HepG2 (cell line): ENCODE data around the gene CSNK2B. TPM values are rescaled to one million over a fixed set of nuclear protein-coding genes. Genes with fewer than 3 reads are reported as not detected.

ENCODE experiments used
- BORCS8-MEF2B ChIP-seq: sonication (generic); formaldehyde crosslinking; IDR thresholded peaks from 2 replicates; pipeline ENCODE4 v1.8.0; 2022; ENCODE audit warnings: mild to moderate bottlenecking, missing genetic modification reagents
- CCDC6 ChIP-seq: sonication (generic); formaldehyde crosslinking; IDR thresholded peaks from 2 replicates; pipeline ENCODE4 v1.8.1; 2022; ENCODE audit warnings: mild to moderate bottlenecking, missing genetic modification reagents, moderate library complexity
- FOXC1 ChIP-seq: sonication (generic); formaldehyde crosslinking; IDR thresholded peaks from 2 replicates; pipeline ENCODE4 v1.8.0; 2022; ENCODE audit warnings: mild to moderate bottlenecking, missing genetic modification reagents, borderline replicate concordance
- FOXK2 ChIP-seq: fragments of 450-650 bp; IDR thresholded peaks from 2 replicates; pipeline ENCODE4 v1.6.1; 2016
- GZF1 ChIP-seq: sonication (generic); formaldehyde crosslinking; IDR thresholded peaks from 2 replicates; pipeline ENCODE4 v1.5.1; 2020; ENCODE audit warnings: mild to moderate bottlenecking, missing genetic modification reagents
- MEF2D ChIP-seq: sonication (generic); formaldehyde crosslinking; IDR thresholded peaks from 2 replicates; pipeline ENCODE4 v1.5.1; 2020; ENCODE audit warnings: mild to moderate bottlenecking, missing genetic modification reagents
- PCBP2 ChIP-seq: fragments of 200-400 bp; formaldehyde crosslinking; optimal IDR thresholded peaks from 2 replicates; pipeline ENCODE3; 2018; ENCODE audit warnings: low read length, low read depth; ENCODE audit not compliant: poor library complexity, severe bottlenecking
- PHF21A ChIP-seq: sonication (generic); formaldehyde crosslinking; IDR thresholded peaks from 2 replicates; pipeline ENCODE4 v1.5.0; 2020; ENCODE audit warnings: mild to moderate bottlenecking, missing genetic modification reagents
- RARA ChIP-seq: IDR thresholded peaks from 2 replicates; pipeline ENCODE4 v1.6.1; 2016; ENCODE audit warnings: missing genetic modification reagents, missing compliant biosample characterization
- RFXAP ChIP-seq: sonication (generic); formaldehyde crosslinking; IDR thresholded peaks from 2 replicates; pipeline ENCODE4 v1.4.0; 2020; ENCODE audit warnings: missing genetic modification reagents, borderline replicate concordance
- RXRA ChIP-seq: sonication (generic); formaldehyde crosslinking; IDR thresholded peaks from 2 replicates; pipeline ENCODE4 v1.5.1; 2020; ENCODE audit warnings: missing genetic modification reagents
- SNAPC2 ChIP-seq: sonication (generic); formaldehyde crosslinking; IDR thresholded peaks from 2 replicates; pipeline ENCODE4 v1.8.1; 2022; ENCODE audit warnings: mild to moderate bottlenecking, missing genetic modification reagents
- TARDBP ChIP-seq: sonication (generic); formaldehyde crosslinking; IDR thresholded peaks from 2 replicates; pipeline ENCODE4 v1.8.0; 2022; ENCODE audit warnings: mild to moderate bottlenecking, missing genetic modification reagents
- ZKSCAN8 ChIP-seq: IDR thresholded peaks from 2 replicates; pipeline ENCODE4 v1.6.1; 2016; ENCODE audit warnings: borderline replicate concordance, missing genetic modification reagents, missing compliant biosample characterization
- ZNF124 ChIP-seq: sonication (generic); formaldehyde crosslinking; IDR thresholded peaks from 2 replicates; pipeline ENCODE4 v1.4.0; 2020; ENCODE audit warnings: missing genetic modification reagents
- ZNF224 ChIP-seq: sonication (generic); formaldehyde crosslinking; IDR thresholded peaks from 2 replicates; pipeline ENCODE4 v1.5.0; 2020; ENCODE audit warnings: mild to moderate bottlenecking, missing genetic modification reagents
- ZNF382 ChIP-seq: sonication (generic); formaldehyde crosslinking; IDR thresholded peaks from 2 replicates; pipeline ENCODE4 v1.5.0; 2020; ENCODE audit warnings: missing genetic modification reagents, mild to moderate bottlenecking, borderline replicate concordance
- ZNF430 ChIP-seq: sonication (generic); formaldehyde crosslinking; IDR thresholded peaks from 2 replicates; pipeline ENCODE4 v1.9.0; 2021; ENCODE audit warnings: mild to moderate bottlenecking, missing genetic modification reagents
- ZNF883 ChIP-seq: sonication (generic); formaldehyde crosslinking; IDR thresholded peaks from 2 replicates; pipeline ENCODE4 v1.5.1; 2020; ENCODE audit warnings: mild to moderate bottlenecking, missing genetic modification reagents; ENCODE audit errors: not compliant biosample characterization
- polyA plus RNA-seq, 8 experiments: library from polyadenylated mRNA; depleted of rRNA in 3 of 8; stranded (reverse) in 7 of 8; unstranded in 1 of 8; fragments of >200 nt; fragmentation: Illumina TruSeq in 4 of 8; extraction: Trizol in 4 of 8; gene quantifications; 2 replicates each; pipeline versions ENCODE4 v1.2.1 to v1.2.3, GENCODE V29; 2011 to 2016; ENCODE audit warnings: low read depth in 4 of 8, missing spikeins in 1 of 8, mixed read lengths in 1 of 8; ENCODE audit not compliant: insufficient read depth in 1 of 8
- total RNA-seq, 5 experiments: library from RNA; depleted of rRNA; stranded (reverse); fragments of >200 nt; fragmentation: Illumina TruSeq; extraction: Trizol; gene quantifications; 2 replicates each; pipeline ENCODE4 v1.2.3, GENCODE V29; 2016; ENCODE audit warnings: low read depth in 1 of 5
- TF ChIP-seq, protein P1 (sequence below): sonication (generic); formaldehyde crosslinking; IDR thresholded peaks from 2 replicates; pipeline ENCODE4 v1.5.1; 2020; ENCODE audit warnings: missing genetic modification reagents, mild to moderate bottlenecking, borderline replicate concordance
- TF ChIP-seq, protein P2 (sequence below): sonication (generic); formaldehyde crosslinking; conservative IDR thresholded peaks from 2 replicates; pipeline ENCODE4 v1.4.0; 2020; ENCODE audit warnings: missing genetic modification reagents
- TF ChIP-seq, protein P3 (sequence below): sonication (generic); formaldehyde crosslinking; IDR thresholded peaks from 2 replicates; pipeline ENCODE4 v1.4.0; 2020; ENCODE audit warnings: missing genetic modification reagents, mild to moderate bottlenecking, borderline replicate concordance
- TF ChIP-seq, protein P4 (sequence below): sonication (generic); formaldehyde crosslinking; IDR thresholded peaks from 2 replicates; pipeline ENCODE4 v1.4.0; 2020; ENCODE audit warnings: missing genetic modification reagents
- TF ChIP-seq, protein P5 (sequence below): sonication (generic); formaldehyde crosslinking; IDR thresholded peaks from 2 replicates; pipeline ENCODE4 v1.4.0; 2020; ENCODE audit warnings: mild to moderate bottlenecking, missing genetic modification reagents

CSNK2B gene
- total and polyA plus RNA-seq, 2 of the 13 experiments (the other 11 are each of a cell fraction or from before 2014, with no cell fraction given), result 111 to 296 TPM

DNA sequence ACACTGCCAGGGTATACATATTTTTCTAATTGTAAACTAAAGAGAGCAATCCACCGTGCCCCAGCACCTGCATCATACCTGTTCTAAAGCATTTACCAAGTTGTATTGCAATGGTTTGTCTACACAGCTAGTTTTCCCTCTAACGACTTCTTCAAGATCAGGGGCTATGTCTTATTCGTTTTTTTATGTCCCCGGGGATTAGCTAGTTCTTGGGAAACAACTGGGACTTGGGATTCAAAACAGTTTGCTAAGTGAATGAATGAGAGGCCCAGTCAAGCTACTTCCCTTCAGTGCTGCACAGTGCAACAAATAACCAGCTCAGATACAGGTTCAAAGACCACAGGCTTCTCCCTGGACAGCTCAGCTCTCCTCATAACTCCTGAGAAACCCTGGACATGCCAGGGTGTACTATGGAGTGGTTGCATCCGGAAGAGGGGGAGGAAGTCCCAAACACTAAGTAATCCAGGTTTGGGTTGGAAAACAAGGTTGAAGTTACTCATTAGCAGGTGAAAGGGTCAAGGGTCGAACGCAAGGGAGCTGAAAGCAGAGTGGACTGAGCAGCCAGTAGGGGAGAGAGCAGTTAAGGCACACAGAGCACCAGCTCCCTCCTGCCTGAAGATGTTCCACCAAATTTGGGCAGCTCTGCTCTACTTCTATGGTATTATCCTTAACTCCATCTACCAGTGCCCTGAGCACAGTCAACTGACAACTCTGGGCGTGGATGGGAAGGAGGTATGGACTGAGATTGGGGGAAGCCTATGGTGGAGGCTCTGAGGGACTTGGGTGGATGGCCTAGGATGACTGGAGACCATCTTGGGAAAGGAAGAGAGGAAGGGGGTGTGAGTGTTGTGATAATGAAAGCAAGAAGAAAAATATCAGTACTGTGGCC lies 10.3 kb upstream of the CSNK2B start, which contains the start of gene APOM (continued):
- TF ChIP-seq, protein P1, sequence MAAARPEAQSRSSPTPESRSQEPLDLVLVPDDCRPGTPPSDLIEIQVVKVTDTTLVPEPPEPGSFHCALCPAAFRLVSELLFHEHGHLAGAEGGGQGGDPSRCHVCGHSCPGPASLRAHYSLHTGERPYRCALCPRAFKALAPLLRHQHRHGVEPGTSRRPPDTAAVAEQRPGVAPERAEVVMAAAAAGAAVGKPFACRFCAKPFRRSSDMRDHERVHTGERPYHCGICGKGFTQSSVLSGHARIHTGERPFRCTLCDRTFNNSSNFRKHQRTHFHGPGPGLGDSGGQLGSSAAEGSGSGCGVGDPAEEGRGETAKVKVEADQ (CRISPR knock-in tag), result peak; percentile 62
- peak; percentile 98 for TF ChIP-seq MEF2D (CRISPR knock-in tag)
- TF ChIP-seq, protein P2, sequence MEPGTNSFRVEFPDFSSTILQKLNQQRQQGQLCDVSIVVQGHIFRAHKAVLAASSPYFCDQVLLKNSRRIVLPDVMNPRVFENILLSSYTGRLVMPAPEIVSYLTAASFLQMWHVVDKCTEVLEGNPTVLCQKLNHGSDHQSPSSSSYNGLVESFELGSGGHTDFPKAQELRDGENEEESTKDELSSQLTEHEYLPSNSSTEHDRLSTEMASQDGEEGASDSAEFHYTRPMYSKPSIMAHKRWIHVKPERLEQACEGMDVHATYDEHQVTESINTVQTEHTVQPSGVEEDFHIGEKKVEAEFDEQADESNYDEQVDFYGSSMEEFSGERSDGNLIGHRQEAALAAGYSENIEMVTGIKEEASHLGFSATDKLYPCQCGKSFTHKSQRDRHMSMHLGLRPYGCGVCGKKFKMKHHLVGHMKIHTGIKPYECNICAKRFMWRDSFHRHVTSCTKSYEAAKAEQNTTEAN (CRISPR knock-in tag), result peak; percentile 91
- TF ChIP-seq, protein P3, sequence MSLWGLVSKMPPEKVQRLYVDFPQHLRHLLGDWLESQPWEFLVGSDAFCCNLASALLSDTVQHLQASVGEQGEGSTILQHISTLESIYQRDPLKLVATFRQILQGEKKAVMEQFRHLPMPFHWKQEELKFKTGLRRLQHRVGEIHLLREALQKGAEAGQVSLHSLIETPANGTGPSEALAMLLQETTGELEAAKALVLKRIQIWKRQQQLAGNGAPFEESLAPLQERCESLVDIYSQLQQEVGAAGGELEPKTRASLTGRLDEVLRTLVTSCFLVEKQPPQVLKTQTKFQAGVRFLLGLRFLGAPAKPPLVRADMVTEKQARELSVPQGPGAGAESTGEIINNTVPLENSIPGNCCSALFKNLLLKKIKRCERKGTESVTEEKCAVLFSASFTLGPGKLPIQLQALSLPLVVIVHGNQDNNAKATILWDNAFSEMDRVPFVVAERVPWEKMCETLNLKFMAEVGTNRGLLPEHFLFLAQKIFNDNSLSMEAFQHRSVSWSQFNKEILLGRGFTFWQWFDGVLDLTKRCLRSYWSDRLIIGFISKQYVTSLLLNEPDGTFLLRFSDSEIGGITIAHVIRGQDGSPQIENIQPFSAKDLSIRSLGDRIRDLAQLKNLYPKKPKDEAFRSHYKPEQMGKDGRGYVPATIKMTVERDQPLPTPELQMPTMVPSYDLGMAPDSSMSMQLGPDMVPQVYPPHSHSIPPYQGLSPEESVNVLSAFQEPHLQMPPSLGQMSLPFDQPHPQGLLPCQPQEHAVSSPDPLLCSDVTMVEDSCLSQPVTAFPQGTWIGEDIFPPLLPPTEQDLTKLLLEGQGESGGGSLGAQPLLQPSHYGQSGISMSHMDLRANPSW, result 0 out of 2 replicates have a peak, but pooled peaks have one; percentile 25
- TF ChIP-seq ZNF124 (CRISPR knock-in tag), result peak; percentile 87
- TF ChIP-seq RARA (CRISPR knock-in tag), result peak; percentile 96
- TF ChIP-seq, protein P4, sequence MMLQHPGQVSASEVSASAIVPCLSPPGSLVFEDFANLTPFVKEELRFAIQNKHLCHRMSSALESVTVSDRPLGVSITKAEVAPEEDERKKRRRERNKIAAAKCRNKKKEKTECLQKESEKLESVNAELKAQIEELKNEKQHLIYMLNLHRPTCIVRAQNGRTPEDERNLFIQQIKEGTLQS (CRISPR knock-in tag), result 0 out of 2 replicates have a peak, but pooled peaks have one; percentile 24
- TF ChIP-seq ZNF224 (CRISPR knock-in tag), result peak; percentile 88; the same call in 1 of the 2 replicates
- peak; percentile 97 for TF ChIP-seq FOXK2
- TF ChIP-seq TARDBP, result peak; percentile 97
- peak; percentile 90 for TF ChIP-seq ZNF883
- TF ChIP-seq, protein P5, sequence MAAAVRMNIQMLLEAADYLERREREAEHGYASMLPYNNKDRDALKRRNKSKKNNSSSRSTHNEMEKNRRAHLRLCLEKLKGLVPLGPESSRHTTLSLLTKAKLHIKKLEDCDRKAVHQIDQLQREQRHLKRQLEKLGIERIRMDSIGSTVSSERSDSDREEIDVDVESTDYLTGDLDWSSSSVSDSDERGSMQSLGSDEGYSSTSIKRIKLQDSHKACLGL (CRISPR knock-in tag), result no peak; the same call in 1 of the 2 replicates
- TF ChIP-seq GZF1, result peak; percentile 86; the same call in 1 of the 2 replicates
- TF ChIP-seq RXRA (CRISPR knock-in tag), result peak; percentile 93; the same call in 1 of the 2 replicates
- TF ChIP-seq PHF21A (CRISPR knock-in tag), result peak; percentile 98
- TF ChIP-seq ZNF430 (CRISPR knock-in tag), result peak; percentile 95
- peak; percentile 97 for TF ChIP-seq SNAPC2
- TF ChIP-seq FOXC1 (CRISPR knock-in tag), result peak; percentile 73; the same call in 1 of the 2 replicates
- no peak for TF ChIP-seq ZNF382 (CRISPR knock-in tag)
- no peak for TF ChIP-seq PCBP2
- peak; percentile 96; the same call in 1 of the 2 replicates for TF ChIP-seq ZKSCAN8
- peak; percentile 93 for TF ChIP-seq BORCS8-MEF2B (CRISPR knock-in tag)
- peak; percentile 92 for TF ChIP-seq RFXAP (CRISPR knock-in tag)
- peak; percentile 87 for TF ChIP-seq CCDC6 (CRISPR knock-in tag)
